GM18505 (cell line): Measurements from ENCODE around the gene CX3CL1.
"Not testable (repeated sequence)": the region's sequence is repeated elsewhere in the genome, so short reads cannot be mapped to it uniquely, and the experiment has no call there.

ENCODE experiments used
- ATAC-seq: cut with Tn5 transposase; IDR thresholded peaks from one replicate; pipeline ENCODE4 v1.9.1; 2021; ENCODE audit not compliant: unreplicated experiment
- POLR2A ChIP-seq: IDR thresholded peaks from 4 replicates; pipeline ENCODE4 v1.6.1; 2011; ENCODE audit warnings: borderline replicate concordance; ENCODE audit not compliant: insufficient read depth, insufficient read length; ENCODE audit errors: extremely low read depth

CX3CL1 gene

GRCh38 chr16:57372372-57373116 is at the start of gene CX3CL1:
TSS of gene CX3CL1 (plus strand) at chr16:57372490. CDS start at chr16:57372569, 79 bp downstream.
- ATAC-seq = no peak
- TF ChIP-seq POLR2A = no peak

- TF ChIP-seq POLR2A = no peak
- ATAC-seq = no peak
These were observed 47.5 kb upstream of the CX3CL1 start for GRCh38 chr16:57324749-57325148.

- no peak for ATAC-seq
- TF ChIP-seq POLR2A = no peak
These were observed 46.8 kb upstream of the CX3CL1 start for GRCh38 chr16:57325458-57325857.

- no peak for TF ChIP-seq POLR2A
- no peak for ATAC-seq
These were observed 42.5 kb upstream of the CX3CL1 start for GRCh38 chr16:57329718-57330327.

GRCh38 chr16:57331355-57331754 is 40.9 kb upstream of the CX3CL1 start:
- no peak for TF ChIP-seq POLR2A
- ATAC-seq = no peak

GRCh38 chr16:57333402-57333801 is 38.9 kb upstream of the CX3CL1 start:
- ATAC-seq = no peak
- TF ChIP-seq POLR2A = no peak

GRCh38 chr16:57335366-57335765 is 36.9 kb upstream of the CX3CL1 start:
- no peak for ATAC-seq
- TF ChIP-seq POLR2A = no peak

- no peak for TF ChIP-seq POLR2A
- ATAC-seq = no peak
These were observed 31.2 kb upstream of the CX3CL1 start for GRCh38 chr16:57341062-57341440.

GRCh38 chr16:57341441-57342303 is 30.6 kb upstream of the CX3CL1 start:
- no peak for TF ChIP-seq POLR2A
- no peak for ATAC-seq

GRCh38 chr16:57342606-57343005 is 29.7 kb upstream of the CX3CL1 start:
- ATAC-seq = not testable (repeated sequence)

GRCh38 chr16:57343221-57343620 is 29.1 kb upstream of the CX3CL1 start:
- no peak for ATAC-seq
- TF ChIP-seq POLR2A = no peak

- ATAC-seq = not testable (repeated sequence)
These were observed 28.2 kb upstream of the CX3CL1 start for GRCh38 chr16:57344094-57344493.

- TF ChIP-seq POLR2A = no peak
- ATAC-seq = no peak
These were observed 27.3 kb upstream of the CX3CL1 start for GRCh38 chr16:57345021-57345420.
